ENCODE data around the gene ADGRA1. TPM values are rescaled to one million over a fixed set of nuclear protein-coding genes. Genes with fewer than 3 reads are reported as not detected.

The ADGRA1 gene
- polyA plus RNA-seq, 1 donor = 2.5 TPM

DNA sequence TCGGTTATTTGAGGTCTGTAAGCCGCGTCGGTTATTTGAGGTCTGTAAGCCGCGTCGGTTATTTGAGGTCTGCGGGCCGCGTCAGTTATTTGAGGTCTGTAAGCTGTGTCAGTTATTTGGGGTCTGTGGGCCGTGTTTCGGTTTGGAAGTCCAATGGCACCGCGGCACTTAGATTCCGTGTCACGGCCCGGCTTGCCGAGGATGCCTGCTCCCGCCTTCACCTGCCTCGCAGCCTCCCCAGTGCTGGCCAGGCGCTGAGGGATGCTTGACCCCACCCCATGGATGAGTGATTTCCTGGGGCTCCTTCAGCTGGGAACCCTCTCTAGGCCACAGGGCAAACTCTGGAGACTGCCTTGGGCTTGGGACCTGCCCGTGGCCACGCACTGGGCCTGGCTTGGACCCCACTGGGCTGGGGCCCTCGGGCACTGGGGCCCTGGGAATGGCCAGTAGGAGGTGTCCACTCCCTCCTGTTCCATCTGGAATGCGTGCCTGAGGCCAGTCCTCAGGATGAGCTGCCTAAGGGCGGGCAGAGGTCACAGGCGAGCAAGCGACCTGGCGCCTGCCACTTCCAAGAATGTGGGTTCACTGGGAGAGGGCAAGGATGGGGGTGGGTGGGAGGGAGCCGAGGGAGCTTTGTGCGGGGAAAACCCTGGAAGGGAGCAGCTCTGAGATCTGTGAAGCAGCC, 25.6 kb downstream of the ADGRA1 start:
- no peak for DNase-seq (ENCODE audit: low read depth)

DNA sequence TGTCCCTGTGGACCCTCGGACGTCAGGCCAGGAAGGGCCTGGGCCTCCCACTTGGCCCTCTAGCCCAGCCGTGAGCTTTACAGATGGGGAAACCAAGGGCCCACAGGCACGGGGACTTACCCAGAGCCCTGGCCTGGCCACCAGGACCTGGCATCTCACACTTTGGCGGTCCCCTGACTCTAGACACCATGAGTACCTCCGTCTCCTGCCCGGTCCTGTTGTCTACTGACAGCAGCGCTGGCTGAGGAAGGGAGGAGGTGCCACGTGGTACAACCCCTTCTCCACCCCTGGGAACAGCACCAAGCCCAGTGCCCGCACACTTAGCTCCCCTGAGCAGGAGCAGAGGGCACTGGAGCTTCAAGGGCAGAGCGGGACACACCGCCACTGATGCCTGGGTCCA, 26.1 kb downstream of the ADGRA1 start:
- no peak for DNase-seq (ENCODE audit: low read depth)

DNA sequence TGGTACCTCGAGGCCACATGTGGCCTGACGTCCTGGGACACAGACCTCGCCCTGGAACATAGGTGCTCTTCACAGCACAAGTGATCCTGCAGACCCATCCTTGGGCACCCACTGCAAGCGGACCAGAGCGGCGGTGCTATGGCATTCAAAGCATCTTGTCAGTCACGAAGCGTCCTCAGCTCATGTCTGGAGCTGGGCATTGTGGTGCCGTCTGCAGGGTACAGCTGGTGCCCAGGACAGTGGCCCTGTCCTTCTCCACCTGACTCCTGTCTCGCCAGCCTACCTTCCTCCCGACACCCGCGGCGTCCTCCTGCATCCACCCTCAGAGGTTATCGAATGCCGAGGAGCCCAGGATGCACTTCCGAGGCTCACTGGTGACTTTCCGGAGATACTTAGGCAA, 26.5 kb downstream of the ADGRA1 start:
- no peak for DNase-seq (ENCODE audit: low read depth)

DNA sequence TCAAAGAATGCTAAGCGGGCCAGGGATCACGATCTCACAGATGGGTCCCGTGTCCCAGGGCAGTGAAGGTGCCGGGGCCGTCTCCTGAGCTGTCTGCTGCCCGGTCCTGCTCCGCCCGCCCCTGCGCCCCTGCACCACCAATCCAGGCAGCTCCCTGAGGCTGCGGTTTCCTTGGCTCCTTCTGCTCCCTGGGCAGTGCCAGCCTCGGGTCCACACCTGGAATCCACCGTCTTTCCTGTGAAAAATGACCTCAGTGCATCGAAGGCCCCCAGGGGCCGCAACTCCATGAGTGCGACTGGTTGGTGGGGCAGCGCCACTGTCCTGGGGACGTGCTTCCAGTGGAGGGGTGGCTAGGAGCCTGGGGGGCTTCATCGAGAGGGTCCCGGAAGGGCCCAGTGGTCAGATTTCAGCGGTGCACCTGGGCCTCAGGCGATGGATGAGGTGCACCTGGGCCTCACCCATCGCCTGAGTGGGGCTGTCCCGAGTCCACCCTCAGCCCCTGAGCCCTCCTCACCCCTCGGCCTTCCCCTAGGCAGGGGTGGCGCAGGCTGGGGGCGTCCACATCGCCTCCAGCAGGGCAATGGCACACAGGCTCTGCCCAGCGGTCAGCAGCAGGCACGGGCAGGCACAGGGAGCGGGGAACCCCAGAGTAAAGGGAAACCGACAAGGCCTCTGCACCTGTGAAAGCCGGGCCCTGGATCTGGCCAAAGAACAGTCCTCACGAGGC, 27.2 kb downstream of the ADGRA1 start:
- no peak for DNase-seq (ENCODE audit: low read depth)

DNA sequence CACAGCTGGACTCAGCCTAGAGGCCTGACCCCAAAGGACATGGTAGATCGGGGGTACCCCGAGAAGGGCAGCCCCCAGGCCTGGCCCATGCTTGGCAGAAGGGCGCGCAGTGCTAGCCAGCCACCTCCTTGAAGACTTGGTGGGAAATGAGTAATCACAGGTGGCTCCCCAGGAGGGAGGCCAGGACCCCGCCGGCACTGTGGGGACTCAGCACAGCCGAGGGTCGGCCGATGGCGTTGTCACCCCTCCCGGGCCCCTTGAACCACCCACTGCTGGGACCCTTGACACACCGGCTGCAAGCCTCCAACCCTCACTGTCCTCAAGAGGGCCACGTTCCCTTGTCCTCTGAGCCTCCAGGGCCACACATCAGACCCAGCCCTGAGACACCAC, 27.7 kb downstream of the ADGRA1 start:
- no peak for DNase-seq (ENCODE audit: low read depth)

DNA sequence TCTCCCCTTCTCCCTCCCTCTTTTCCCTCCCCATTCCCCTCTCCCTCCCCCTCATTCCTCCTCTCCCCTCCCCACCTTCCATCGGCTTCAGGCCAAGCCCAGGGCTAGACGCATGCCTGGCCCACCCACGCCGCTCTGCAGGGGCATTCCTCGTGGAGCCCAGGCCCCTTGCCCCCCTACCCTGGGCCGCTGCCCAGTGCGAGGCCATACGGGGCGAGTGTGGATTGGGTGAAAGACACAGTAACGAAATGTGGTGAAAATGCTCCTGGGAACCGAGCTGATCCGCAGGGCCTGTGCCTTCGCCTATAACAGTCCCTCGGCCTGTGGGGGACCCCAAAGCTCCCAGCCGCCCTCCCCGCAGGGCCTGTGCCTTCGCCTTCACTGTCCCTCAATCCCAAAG, 28.3 kb downstream of the ADGRA1 start:
- no peak for DNase-seq (ENCODE audit: low read depth)

DNA sequence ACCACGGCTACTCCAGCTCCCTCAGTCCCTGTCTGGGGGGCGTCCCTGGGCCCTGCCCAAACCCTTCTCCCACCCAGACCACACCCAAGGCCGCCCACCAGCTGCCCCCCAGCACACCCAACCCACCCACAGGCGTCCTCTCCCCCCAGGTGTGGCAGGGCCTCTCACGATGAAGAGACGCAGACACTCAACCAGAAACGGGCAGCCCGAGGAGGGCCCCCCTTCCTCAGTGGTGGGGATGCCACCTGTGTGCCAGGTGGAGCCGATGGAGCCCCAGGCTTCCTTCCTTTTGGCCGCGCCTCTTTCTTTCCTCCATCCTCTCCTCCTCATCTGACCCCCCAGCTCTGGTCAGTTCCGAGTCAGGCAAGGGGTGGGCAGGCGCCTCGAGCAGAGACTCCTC, 28.7 kb downstream of the ADGRA1 start:
- no peak for DNase-seq (ENCODE audit: low read depth)

DNA sequence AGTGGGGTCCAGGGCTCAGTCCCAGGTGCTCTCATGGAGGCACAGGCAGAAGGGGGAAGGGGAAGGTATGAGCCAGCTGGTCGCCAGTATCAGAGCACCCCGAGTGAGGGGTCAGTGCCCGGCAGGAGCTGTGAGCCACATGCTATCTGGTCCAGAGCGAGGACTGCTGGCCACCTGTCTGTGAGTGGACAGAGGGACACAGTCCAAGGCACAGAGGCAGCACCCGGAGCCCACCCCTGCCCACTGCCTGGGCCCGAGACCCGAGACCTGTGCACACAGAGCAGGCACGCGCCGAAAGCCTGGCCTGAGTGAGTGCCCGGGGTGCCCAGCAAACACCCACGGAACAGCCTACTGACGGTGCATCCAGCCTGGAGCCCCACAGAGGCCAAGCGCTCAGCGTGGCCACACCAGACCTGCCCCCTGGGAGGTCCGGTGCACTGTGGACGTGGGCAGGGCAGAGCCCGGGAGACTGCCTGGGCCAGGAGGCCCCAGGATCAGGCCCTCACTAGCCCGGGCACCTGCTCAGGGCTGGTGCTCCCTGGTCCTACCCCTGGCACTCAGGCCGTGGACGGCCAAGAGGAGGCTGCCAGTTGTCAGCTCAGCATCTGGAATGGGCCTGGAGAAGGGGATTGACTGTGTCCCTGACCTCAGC, 29.4 kb downstream of the ADGRA1 start:
- DNase-seq (ENCODE audit: low read depth) = no peak

DNA sequence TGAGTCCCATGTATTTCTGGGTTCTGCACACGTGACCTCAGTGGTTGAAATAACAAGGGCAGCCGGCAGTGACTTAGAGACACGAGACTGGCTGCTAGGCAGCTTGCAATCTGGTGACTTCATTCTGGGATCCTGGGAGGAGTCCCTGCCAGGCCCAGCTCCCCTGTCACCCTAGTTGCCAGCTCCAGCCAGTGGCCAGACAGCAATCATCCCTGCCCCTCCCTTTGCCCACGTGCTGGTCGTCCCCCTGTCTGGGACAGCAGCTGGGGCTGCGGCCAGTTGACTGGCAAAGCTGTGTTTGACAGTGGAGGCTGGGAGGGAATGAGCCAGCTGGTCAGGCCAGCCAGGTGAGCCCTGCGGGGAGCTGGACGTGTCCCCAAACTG, 30.0 kb downstream of the ADGRA1 start:
- no peak for DNase-seq (ENCODE audit: low read depth)

DNA sequence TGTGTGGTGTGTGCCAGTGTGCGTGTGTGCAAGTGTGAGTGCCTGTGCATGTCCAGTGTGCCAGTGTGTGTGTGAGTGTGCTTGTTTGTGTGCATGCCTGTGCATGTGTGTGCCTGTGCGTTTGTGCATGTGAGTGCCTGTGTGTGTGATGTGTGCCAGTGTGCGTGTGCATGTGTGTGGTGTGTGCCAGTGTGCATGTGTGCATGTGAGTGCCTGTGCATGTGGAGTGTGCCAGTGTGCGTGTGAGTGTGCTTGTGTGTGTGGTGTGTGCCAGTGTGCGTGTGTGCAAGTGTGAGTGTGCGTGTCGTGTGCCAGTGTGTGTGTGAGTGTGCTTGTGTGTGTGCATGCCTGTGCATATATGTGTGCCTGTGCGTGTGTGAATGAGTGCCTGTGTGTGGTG, 33.8 kb downstream of the ADGRA1 start:
- DNase-seq (ENCODE audit: low read depth) = no peak

DNA sequence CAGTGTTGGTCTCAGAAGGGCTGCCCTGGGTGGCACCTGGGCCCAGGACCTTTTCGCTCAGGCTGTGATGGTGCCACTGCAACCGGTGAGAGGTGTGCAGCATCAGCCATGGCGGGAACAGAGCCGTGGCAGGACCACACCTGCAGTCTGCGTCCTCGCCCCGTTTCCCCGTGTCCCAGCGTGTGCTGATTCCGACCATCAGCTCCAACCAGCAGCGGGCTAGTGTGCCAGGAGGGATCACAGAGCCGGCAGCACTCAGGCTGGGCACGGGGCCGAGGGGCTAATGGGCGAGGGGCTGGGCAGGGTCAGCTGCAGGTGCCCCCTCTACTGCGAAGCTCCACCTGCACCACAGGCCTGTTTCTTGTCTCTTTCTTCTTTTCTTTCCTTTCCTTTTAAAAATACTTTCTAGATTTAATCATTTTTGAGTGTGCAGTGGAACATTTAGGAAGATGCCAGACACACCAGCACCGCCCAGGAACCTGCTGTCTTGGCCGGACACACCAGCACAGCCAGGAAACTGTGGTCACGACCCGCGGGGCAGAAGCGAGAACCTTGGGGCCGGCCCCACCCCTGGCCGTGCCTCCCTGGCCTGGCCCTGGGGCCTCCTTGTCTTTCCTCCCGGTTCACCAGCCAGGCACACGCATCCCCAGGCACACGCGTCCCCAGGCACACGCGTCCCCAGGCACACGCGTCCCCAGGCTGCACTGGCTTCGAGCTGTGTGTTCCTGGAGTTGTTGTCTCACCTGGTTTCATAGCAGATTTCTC, 34.6 kb downstream of the ADGRA1 start:
- no peak for DNase-seq (ENCODE audit: low read depth)

DNA sequence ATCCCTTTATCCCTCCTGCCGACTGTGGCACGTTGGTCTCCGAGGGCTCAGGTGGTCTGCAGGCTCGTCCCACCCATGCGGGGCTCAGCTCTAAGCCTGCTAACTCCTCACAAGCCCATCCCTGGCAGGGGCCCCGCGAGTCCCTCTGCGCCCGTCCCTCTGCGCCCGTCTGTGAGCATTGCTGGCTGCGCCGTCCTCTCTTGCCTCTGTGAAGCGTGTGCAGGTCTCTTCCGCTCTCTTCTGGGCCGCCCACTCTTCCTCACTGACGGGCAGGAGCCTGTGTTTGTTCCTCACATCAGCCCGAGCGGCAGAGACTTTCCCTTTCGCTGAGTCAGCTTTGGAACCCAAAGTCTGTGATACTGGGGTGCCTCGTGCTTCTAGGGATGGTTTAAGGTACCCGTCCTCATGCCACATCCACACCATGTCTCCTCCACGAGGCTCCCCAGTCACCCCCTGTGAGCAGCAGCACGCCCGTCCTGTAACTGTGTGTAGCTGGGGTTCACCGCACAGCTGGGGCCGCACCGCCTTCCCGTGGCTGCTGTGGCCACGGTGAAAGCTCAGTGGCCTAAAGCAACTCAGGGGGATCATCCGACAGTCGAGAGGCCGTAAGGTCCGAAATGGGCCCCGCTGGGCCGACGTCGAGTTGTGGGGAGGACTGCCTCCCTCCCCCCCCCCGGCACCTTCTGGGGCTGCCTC, 35.5 kb downstream of the ADGRA1 start:
- DNase-seq (ENCODE audit: low read depth) = no peak

DNA sequence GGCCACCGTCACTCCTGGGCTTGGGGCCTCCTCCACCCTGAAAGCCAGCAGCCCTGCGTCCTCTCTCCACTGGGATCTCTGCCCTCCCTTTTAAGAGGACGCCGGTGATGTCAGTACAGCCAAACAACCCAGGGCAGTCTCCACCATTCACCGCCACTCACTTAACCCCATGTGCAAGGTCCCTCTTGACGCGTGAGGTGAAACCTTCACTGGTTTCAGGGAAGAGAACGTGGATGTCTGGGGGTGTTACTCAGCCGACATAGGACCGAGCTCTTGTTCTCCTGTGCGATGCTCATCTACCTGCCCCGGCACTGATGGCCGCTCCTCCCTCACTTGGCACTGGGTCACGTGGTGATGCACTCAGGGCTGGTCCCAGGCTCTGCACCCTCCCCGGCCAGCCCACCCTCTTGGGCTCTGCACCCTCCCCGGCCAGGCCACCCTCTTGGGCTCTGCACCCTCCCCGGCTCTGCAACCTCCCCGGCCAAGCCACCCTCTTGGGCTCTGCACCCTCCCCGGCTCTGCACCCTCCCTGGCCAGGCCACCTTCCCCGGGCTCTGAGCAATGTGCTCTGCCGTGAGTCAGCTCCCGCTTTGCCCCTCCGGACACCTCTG, 36.1 kb downstream of the ADGRA1 start:
- DNase-seq (ENCODE audit: low read depth) = no peak

DNA sequence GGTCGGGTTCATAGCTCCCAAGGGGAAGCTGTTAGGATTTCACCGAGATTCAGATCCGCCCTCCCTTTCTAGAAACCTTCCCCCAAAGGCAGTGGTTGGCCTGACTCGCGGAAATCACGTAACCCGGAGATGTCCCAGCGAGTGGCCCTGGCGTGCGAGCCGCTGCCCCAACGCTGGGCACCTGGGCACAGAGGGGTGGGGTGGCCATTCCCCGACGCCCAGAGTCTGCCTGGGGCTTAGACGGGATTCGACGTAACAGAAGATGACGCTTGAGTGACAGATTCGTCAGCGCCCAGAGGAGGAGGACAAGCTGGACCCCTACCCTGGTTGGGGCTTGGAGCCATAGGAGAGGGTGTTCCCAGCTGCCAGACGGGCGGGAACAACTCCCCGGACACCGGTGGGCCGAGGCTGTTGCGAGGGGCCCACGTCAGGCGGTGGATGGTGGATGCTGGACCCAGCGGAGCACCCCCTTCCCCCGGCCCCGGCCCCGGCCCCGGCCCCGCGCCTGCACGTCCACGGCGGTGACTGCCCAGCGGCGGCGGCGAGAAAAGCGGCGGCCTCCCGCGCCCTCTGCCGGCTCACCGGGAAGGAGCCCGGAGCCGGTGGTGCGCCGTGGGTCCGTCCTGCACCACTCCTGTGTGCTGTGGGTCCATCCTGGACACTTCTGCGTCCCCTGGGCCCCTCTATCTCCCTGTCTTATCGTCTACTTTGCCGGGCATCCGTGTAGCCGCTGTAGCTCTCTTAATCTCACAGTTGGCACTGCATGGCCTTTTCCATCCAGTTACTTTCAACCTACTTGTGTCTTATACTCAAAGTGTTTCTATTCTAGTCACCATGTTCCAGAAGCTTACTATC, 36.9 kb downstream of the ADGRA1 start:
- DNase-seq (ENCODE audit: low read depth) = no peak

DNA sequence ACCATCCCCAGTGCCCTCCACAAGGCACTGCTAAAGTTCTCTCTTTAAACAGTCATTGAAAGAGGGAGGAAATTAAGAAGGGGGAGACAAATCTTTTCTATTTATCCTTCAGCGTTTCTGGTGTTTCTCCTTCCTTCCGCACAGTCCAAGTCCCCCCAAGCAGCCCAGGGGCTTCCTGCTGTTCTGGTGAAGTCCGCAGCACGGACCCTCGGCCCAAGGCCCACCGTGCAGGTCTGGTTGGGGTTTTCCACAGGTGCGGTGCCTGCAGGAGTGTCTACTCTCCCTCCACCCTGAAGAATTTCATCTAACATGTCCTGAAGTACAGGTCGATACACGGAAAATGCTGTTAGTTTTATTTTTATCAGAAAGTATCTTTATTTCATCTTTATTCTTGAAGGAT, 38.2 kb downstream of the ADGRA1 start:
- DNase-seq (ENCODE audit: low read depth) = no peak

DNA sequence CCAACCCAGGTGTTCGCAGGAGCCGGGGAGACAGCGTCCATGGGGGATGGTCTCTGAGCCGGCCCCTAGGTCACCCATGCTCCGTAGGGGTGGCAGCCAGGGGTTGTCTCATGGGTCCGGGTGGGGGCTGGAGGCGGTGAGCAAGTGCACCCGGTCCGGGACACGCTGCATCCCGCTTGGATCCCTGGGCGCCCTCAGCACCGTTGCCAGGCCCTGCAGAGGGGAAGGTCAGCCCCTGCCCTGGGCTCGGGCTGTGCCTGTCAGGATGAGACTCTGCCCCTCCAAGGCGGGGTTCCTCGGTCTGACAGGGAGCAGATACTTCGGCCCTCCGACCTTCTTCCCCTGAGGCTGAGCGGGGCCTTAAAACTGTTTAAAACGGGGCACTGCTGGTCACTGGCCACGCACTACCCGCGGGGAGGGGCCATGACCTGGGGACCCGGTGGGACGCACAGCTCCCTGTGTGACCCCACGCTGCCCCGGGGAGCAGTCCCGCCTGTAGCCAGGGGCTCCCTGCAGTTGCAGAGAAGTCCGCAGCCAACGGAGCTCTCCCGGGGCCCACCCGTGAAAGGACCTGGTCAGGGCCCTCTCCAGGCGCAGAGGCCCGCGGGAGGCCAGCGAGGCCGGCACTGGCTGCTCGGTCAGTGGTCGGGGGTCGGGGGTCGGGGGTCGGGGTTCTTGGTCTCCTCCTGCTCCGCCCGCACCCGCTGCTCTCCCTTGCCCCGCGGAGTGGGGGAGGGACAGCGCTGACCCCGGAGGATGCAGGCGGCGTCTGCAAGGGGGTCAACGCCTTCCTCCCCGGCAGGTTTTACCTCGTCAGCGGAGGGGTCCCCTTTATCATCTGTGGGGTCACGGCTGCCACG, 38.9 kb downstream of the ADGRA1 start:
- DNase-seq (ENCODE audit: low read depth) = no peak

DNA sequence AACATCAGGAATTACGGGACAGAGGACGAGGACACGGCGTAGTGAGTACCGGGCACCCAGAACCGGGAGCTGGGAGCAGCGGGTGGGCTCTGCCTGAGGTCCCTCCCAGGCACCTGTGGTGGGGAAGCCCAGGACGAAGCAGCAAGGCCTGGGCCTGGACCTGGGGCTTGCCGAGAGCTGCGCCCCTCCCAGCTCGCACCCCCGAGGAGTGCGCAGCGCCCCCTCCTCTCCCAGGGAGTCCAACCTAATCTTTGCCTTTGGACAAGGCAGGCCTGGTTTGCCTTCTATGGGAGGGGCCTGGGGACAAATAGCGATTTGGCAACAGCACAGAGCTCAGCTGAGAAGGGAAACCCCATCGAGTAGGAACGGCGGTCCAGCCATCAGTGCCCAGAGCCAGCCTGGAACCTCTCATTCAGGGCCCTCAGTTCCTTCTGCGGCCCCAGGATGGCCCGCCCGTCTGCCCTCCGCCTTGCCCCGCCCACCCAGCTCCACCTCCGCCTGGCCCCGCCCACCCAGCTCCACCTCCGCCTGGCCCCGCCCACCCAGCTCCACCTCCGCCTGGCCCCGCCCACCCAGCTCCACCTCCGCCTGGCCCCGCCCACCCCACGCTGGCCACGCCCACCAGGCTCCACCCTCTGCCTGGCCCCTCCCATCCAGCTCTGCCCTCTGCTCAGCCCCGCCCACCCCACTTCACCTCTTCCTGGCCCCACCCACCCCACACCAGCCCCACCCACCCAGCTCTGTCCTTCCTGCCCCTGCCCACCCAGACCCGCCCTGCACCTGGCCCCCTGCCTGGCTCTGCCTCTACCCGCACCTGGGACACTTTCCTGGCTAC, 39.8 kb downstream of the ADGRA1 start:
- no peak for DNase-seq (ENCODE audit: low read depth)
